D341Med (cell line): ENCODE data around the gene TAF1L.

Source experiments
- DNase-seq: peaks from one replicate; pipeline ENCODE4 v3.0.0; 2012; ENCODE audit warnings: low spot score

Gene TAF1L

GRCh38 chr9:32589083-32589723 lies 46.3 kb downstream of the TAF1L start:
- peak; percentile 45 for DNase-seq

- no peak for DNase-seq
Measured at GRCh38 chr9:32587901-32588300, 47.6 kb downstream of the TAF1L start.

GRCh38 chr9:32584784-32585183 lies 50.7 kb downstream of the TAF1L start:
- DNase-seq, result no peak

GRCh38 chr9:32581512-32582143 lies 53.8 kb downstream of the TAF1L start:
- peak; percentile 49 for DNase-seq

- DNase-seq, result no peak
Measured at GRCh38 chr9:32580631-32581300, 54.7 kb downstream of the TAF1L start.

GRCh38 chr9:32579706-32580331 lies 55.6 kb downstream of the TAF1L start:
- peak; percentile 57 for DNase-seq
